Activated T-helper 9 cell treated with anti-CD3 and anti-CD28 coated beads, Interleukin-2, amount 50 U/mL, for 16 hours (primary cell): ENCODE data around the gene ZNF22.
A peak's percentile ranks its signal among the peaks of the same experiment; 100 is the strongest.

Source experiments
- DNase-seq: peaks from one replicate; pipeline ENCODE4 v3.0.0-alpha.2; 2020; ENCODE audit warnings: low read depth

Gene ZNF22

DNA sequence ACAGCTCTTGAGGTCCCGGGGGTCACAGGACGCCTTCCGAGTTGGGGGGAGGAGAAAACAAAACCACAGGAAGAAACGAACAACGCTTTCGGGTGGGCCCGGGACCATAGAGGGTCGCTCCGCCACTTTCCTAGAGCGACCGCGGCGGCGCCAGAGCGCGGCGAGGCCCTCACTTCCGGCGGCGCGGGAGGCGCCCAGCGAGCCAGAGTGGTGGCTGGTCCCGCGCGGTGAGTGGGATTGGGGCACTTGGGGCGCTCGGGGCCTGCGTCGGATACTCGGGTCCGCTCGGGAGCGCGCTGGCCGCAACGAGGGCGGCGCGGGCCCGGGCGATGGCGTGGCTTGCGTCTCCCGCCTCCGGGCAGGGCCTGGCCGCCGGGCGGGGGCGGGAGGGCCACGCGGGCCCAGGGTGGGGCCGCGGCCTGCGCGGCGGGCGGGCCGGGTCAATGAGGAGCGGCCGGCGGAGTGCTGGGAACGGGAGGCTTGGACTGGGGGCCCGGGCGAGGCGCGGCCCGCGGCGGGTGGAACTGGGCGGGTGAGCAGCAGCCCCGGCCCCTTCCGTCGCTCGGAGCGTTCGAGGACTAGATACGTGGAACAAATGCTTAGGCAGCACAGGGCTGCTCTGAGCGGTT is at the start of gene ZNF22:
TSS of gene ZNF22 (plus strand) at position 172 of the 629 bp plus-strand sequence. CDS start 2,446 bp downstream, outside the sequence.
- peak; percentile 50 for DNase-seq

DNA sequence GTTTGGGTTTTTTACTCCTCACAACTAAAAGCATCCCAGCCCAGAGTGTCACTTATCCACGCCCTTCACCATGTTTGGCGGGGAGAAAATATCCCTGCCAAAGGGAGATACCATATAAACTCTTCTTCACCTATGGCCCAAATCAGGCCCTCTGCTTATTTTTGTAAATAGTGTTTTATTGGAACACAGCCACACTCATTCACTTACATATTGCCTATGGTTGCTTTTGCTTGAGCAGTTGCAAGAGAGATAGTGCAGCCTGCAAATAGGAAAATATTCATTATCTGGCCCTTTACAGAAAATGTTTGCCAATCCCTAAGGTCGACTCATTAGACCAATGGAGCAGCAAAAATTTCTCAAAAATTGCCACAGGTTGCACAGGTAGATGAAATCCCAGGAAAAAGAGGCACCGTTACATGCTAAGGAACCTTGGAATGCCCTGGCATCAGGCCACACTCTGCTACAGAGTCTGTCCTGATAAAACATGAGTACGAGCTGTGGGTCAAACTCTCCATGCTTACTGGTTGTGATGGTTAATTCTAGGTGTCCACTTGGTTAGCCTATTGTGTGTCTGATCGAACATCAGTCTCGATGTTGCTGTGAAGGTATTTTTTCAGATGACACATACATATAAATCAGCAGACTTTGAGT is 49.0 kb upstream of the ZNF22 start:
- no peak for DNase-seq

DNA sequence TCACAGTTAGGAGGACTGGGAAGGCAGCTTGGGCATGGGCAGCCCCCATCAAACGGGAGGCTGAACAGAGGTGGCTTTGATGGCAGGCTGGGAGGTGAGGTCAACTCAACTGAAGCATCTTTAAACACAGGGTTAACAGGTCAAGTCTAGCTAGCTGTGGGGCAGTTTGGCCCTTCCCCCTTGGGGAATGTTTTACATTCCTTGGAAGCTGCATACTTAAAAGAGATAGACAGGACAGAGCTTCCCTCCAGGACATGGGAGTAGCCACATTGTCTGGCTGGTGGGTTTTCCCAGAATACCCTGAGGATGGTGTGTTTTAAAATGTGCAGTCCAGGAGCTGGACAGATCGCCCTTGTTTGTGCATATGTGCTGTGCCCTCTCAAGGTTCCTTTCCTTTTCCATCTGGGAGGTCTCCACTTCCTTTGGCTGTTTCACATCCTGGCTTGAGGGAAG is 47.9 kb upstream of the ZNF22 start:
- no peak for DNase-seq

DNA sequence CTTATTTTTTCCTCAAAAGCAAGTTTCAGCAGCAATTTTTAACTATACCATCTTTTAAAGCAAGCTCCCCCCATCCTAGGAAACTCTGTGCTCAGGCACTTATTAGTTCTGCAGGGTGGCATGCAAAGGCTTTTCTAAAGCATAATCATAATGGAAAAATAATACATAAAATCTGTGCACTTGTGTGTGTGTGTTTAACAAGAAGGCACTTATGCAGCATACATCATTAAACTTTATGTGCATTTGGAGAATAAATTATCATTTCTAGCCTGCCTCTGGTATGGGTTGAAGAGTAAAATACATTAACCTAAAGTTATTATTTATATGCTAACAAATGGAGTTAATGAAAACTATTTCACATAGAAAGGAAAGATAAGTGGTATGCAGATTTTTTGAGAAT is 46.7 kb upstream of the ZNF22 start:
- DNase-seq = no peak

DNA sequence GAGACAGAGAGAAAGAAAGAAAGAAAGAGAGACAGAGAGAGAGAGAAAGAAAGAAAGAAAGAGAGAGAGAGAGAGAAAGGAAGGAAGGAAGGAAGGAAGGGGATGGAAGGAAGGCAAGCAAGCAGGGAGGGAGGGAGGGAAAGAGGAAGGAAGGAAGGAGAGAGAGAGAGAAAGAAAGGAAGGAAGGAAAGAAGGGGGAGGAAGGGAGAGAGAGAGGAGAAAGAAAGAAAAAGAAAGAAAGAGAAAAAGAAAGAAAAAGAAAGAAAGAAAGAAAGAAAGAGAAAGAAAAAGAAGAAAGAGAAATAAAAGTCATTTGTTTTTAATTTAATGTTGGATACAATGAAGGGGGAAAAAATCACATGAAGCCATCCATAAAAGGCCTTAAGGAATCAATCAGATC is 45.8 kb upstream of the ZNF22 start:
- no peak for DNase-seq

DNA sequence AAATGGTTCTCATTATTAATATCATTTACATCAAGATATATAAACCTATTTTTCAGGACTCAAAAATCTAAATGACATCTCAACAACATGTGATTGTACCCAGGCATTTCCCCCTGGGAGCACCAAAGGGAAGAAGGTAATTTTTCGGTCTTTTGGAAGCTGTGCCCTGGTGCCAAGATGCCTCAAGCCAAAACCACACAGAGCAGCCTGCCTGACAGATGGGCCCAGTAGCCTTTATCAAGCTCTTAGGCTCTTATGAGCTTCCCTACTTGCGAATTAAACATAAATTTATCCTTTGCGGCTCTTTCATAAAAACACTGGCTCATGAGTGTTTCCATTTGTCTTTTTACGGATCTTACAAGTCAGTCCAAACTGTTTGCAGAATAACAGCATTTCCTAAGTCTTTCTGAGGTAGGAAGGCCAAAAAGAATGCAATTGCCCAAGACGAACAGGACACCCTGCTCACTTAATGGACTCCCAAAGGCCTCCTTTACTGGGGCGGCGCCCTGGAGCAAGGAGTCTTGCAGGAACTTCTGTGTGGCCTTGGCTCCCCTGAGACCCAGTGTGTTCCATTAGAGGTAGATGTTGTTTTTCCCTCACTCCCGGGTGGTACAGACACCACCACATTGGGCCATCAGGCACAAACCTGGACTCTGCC is 45.2 kb upstream of the ZNF22 start:
- no peak for DNase-seq

DNA sequence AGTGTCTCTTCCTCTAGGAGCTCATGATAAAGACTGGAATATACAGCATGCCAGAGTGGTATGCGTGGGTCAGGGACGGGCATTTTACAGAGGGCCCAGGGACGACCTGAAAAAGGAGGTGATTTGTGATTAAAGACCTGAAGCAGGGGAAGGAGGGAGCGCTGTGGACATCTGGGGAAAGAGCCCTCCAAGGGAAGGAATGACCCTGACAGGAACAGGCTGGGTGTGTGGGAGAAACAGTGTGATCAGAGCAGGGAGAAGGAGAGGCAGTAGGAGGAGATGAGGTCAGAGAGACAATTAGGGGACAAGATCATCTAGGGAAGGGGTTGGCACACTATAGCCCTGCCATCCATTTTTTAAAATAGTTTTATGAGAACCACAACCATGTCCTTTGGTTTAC is 44.5 kb upstream of the ZNF22 start:
- DNase-seq = no peak

DNA sequence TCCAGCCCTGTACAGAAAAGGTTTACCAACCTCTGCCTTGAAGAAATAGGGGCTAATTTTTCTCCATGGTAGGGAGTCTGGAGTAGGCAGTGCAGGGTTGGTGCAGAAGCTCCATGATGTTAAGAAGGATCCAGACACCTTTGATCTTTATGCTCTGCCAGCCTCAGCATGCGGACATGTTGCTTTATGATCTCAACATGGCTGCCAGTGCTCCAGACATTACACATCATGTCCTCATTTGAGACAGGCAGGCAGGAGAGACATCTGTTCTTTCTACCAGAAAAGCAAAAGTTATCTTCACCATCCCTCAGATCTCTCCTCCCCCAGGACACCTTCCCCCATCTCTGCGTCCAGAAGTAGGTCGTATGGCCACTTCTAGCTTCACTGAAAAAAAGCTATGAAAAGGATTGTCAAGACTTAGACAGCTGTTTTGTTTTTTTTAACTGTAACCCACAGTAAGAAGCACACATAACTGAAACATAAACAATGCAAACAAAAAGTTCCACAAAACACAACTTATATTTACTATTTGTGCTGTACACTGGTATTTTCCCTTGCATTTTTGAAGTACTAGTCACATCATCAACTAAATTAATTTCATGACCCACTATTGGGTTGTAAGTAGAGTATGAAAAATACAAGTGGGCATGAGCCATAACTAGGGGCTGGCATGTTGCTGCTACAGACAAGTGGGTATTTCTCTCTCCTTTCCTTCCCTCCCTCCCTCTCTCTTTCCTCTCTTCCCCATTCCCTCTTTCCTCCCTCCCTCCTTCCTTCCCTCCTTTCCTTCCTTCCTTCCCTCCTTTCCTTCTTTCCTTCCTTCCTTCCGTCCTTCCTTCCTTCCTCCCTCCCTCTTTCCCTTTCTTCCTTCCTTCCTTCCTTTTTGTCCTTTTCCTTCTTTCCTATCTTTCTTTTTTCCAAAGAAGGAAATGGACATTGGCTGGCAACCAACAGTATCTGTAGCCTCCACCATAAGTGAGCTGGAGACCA is 43.7 kb upstream of the ZNF22 start:
- no peak for DNase-seq

DNA sequence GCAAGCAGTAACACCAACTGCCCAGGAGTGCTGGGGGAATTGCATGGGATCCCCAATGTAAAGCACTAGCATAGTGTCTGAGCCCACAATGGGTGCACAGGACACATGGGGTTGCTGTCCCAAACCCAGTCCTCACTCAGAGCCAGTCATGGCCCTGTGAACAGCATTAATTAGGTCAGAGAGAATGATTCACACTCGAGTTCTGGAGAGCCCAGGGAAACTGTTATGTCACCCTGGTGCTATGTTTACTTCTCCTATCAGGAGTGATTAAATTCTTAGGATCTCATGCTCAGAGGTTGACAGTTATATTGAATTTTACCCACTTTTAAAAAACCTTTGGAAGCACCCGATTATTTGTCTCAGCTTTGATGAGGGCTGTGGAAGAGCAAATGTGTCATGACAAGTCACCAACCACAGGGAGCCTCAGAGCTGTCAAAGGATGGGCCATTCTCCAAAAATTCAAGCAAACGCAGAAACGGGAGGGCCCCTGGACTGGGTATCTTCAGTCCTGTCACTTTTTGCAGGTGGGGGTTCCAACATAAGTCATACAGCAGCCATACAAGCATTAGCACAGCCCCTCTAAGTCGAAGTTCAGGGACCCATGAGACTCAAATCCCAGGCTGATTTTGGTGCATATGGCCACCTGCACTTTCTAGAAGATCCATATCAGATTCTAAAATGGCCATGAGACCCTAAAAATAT is 42.4 kb upstream of the ZNF22 start:
- no peak for DNase-seq

DNA sequence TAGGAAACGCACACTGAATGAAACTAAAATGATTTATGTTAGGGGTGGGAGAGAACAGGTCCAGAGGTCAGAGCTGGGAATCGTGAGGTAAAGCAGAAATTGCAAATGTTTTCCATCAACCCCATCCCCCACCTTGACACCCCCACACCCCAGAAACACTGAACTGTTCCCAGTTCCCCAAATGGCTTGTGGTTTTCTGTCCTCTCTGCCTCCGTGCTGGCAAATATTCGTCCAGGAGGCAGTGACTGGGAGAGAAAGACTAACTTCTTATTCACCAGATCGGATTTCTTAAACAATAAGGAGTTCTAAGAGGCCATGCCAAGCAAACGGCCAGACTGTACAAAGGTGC is 41.9 kb upstream of the ZNF22 start:
- no peak for DNase-seq

DNA sequence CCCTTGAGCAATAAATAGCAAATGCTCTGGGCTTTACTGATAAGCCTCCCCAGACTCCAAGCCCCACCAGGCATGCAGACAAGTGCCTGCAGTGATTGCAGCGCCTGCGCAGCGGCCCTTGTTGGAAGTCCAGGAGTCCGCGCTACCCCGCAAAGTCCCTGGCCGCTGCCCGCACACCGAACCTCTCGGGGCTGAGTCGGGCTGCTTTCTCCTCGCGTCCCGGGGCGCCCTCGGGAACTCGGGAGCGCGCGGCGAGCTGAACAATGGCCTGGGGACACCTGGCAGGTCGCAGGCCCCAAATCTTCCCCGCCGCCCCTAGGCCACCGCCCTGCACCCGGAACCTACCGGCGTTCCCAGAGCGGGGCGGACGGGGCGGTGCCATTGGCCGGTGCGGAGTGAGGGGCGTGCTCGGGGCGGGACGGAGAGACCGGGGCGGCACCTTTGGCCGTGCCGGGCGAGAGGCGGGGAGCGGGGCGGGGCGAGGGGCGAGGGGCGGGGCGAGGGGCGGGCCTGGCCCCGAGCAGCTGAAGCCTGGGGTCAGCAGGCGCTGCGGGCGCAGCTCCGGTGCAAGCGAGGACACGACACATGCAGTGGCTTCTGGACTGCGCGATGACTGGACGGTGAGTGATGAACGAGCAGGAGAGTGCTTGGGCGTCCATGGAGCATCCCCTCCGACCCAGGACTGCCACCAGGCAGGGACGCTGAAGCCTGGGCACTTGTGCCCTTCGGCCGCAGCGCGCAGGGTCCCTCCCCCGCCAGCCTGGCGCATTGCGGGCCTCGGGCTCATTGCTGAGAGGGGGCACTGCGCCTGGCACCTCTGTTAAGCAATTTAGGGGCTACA is 41.3 kb upstream of the ZNF22 start, which contains the start of gene RASSF4:
TSS of gene RASSF4 (plus strand) at position 556 of the 841 bp plus-strand sequence. CDS start 10,401 bp downstream, outside the sequence.
- DNase-seq = peak; percentile 86

DNA sequence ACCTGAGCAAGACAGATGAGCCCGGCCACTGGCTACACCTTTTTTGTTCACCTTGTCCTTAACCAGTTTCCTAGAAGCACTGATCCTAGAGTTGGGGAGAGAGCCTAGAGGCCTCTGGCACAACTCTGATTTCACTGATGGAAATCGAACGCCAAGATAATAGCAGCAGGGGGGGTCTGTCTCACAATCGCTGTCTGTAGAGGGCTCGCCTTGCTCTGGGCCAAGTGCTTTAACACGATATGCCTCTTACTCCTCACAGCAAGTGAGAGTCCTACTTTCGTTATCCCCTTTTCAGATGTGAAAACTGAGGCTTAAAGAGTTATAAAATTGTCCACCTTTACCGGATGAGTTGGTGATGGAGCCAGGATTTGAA is 40.6 kb upstream of the ZNF22 start:
- DNase-seq = no peak

DNA sequence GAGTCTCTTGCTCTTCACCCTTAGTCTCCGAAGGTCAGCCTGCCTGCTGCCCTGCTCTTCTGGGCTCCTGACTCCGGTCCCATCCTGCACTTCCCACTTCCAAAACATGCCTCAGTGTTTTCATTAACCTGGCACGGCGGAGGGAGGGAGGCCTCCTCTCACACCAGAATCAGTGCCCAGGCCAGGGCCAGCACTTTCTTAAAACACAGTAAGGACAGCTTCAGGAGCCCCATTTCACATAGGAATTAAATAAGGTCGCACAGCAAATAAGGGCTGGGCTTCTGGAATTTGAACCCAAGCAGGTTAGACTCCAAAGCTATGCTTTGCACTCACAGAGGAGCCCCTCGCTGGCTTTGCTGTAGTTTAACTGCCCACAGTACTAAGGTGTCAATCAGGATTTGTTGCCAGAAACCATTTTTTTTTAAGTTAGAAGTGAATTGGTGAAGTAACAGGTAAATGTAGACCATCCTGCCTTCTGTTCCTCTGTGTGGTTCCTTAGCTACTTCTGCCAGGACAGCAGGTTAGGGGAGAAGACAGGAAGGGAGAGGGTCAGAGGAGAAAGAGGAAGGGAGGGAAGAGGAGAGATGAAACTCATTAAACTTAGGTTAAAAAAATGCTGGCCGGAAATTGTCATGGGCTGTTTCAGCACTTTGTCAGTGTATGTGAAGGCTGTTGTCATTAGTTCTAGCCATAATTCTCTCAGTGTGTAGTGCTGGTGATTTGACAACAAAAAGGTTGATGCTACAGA is 40.1 kb upstream of the ZNF22 start:
- DNase-seq = no peak

DNA sequence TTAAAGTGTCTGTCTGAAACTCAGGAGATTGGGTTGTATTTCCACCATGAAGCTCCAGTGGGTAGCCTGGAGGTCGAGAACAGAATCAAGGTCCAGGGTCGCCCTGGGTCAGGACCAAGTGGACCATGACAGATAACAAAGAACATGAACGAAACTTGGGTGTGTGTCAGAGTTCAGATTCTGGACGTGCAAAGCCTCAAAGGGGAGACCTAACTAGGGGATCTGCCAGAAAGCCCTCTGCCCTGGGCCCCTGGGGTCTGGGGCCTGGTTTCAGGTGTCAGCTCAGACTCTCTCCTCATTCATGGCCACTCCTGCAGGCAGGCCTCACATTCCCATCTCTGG is 39.5 kb upstream of the ZNF22 start:
- DNase-seq = no peak

DNA sequence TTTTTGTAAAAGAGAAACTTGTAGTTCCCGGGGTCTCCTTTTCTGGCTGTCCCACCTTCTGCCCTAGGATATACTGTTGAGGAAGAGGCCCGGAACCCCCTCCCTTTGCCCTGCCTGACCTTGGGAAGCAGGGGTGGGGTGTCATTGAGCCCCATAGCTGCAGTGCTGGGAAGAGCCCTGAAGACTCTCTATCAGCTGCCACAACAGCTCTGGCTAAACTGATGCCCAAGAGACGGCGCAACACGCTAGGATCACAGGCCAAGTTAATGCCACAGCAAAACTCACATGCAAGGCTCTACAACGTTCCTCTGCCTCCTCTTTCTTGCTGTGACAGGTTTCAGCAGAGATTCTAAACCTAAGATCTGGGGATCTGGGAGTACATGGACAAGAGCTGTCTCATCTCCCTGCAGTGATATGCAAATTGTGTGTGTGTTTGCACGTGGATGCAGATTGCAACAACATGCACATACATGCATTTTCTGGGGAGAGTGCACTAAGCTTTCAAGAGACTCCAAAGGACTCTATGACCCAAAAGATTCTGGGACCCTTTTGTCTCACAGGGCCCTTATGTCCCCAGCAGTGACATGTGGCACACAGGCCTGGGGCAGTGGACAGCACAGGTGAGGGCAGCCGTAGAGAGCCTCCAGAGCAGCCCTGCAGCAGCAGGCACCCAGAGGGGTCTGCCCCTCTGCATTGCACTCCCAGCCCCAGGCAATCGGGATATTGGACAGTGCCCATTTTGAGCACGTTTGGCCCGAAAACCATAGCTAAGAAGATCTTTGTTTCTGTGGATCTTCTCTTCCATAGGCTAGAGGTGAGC is 38.6 kb upstream of the ZNF22 start:
- no peak for DNase-seq

DNA sequence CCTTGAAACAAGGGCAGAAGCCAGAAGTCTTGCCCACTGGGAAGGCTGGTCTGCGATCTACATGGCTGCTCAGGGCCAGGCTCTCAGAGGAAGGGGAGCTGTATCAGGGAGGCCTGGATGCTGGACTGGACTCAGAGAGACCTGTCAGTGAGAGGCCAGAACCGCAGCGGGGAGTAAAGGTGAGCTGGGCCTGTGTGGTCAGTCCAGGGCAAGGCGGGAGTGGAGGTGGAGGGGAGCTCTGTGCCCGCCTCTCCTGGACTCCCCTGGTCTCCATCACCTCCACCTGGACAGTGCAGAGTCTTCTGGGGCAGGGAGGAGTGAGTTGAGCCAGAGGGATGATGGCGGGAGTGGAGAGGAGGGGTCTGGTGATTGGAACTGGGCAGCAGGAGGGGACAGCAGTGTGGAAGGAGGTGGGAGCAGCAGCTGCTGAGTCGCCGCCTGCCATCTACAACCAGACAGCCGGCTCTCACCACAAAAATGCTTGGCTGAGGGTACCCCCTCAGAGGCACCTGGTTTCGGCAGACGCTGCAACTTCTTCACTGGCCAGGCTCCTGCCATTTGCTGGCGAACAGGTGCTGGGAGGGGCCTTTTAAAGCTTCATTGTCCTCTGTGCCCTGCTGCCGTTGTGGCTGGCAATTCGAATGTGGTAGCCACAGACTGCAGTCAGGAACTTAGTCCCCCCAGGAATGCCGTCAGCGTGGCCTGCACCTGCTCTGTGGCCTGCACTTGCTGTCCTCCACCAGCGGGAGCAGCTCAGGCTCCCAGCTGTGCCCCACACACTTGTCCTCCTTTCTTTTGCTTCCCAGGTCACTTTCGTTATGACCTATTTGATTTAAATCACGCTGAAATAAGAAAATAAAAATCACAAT is 37.6 kb upstream of the ZNF22 start:
- DNase-seq = no peak

DNA sequence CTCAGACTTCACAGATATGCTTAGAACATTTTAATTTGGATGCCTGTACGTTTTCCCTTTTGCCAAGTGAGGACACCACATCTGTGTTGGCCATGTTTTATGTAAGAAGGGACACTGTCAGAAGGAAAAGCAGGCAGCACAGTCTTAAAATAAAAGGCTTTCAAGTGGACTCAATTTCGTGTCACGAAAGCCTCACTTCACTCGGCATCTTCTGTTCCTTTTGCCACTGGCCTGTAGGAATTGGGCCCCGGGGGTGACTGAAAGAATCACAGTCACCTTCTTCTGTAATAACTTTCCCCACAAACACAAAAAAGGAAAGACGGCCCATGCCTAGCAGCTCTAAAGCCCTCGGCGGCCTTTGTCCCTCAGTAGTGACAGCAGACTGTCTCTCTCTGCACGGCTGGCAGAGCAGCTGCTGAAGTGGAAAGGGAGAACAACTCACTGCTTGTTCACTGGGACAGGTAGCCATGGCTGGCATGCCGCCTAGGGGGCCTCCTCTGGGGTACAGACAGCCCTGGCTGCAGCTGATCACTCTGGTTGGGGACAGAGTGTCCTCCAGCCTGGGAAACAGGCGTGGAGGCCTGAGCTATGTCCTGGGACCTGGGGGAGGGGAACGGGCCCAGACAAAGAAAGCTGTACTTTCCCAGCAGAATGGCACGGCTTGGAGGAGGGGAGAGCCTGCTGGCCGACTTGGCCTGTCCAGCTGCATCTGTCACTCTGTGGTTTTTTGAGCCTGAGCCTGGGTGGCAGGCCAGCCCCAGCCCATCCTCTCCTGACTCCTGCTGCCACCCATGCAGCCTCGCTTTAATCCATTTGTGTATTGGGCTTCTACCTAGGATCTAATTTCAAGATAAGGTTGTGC is 36.7 kb upstream of the ZNF22 start:
- no peak for DNase-seq
